NCI-H460 (cell line): ENCODE results near the gene MASP2. TPM values are rescaled to one million over a fixed set of nuclear protein-coding genes. Genes with fewer than 3 reads are reported as not detected.
"Not testable (repeated sequence)": the region's sequence is repeated elsewhere in the genome, so short reads cannot be mapped to it uniquely, and the experiment has no call there.

Experiments used
- DNase-seq: peaks from one replicate; pipeline ENCODE4 v3.0.0-alpha.2; 2016; ENCODE audit warnings: low read depth; ENCODE audit errors: extremely low read depth
- polyA plus RNA-seq: library from polyadenylated mRNA; depleted of rRNA; stranded (reverse); fragments of >200 nt; gene quantifications from 2 replicates; pipeline ENCODE4 v1.2.3, GENCODE V29; 2014; cell fraction: nucleus; rRNA removed
- total RNA-seq: library from RNA; depleted of rRNA; stranded (reverse); fragments of >200 nt; shearing (Covaris generic); gene quantifications from 2 replicates; pipeline ENCODE4 v1.2.3, GENCODE V29; 2014; rRNA removed

MASP2 gene
- total RNA-seq = not detected in 2 replicates
- not detected in 2 replicates for polyA plus RNA-seq

DNA sequence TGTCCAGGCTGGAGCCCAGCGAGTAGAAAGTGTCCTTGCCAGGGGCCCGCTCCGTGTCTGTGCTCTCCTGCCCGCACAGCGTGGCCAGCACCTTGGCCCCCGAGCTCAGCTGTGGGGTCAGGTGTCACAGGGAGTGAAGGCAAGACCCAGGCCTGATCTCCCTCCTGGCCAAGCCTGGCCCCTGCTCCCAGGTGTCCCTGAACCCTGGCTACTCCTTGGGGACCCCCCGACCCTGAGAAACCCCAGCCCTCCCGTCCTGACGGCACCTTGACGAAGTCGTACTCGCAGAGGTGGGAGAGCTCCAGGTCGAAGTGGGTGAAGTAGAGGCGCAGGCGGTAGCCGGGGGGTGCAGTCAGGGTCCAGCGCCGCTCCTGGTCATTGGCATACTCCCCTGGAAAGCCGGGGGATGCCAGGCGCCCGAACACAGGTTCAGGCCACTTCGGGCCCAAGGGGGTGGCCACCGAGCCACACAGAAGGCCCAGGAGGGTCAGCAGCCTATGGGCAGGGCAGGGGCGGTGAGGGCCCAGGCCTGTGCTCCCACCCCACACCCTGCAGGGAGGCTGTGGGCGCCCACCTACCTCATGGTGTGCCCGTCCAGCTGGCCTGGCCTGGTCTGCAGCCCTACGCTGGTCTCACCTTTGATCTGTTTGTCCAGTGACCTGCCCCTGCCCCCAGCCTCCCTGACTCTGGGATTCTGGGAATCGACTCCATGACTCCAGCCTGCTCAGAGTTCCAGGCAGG, at the start of gene MASP2:
Gene MASP2, minus strand, starts transcription at position 615 of the 741 bp plus-strand sequence. Its CDS starts 32 bp downstream, at position 583.
- no peak for DNase-seq

DNA sequence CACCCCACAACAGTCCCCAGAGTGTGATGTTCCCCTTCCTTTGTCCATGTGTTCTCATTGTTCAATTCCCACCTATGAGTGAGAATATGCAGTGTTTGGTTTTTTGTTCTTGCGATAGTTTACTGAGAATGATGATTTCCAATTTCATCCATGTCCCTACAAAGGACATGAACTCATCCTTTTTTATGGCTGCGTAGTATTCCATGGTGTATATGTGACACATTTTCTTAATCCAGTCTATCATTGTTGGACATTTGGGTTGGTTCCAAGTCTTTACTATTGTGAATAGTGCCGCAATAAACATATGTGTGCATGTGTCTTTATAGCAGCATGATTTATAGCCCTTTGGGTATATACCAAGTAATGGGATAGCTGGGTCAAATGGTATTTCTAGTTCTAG, 36.7 kb upstream of the MASP2 start:
- DNase-seq = not testable (repeated sequence)

GRCh38 chr1:11080931-11081330, 33.9 kb upstream of the MASP2 start:
- no peak for DNase-seq

- DNase-seq = no peak
These were observed 31.6 kb upstream of the MASP2 start for GRCh38 chr1:11078631-11079030.

- not testable (repeated sequence) for DNase-seq
These were observed 26.4 kb upstream of the MASP2 start for GRCh38 chr1:11073398-11073797.

GRCh38 chr1:11072216-11072917, 25.3 kb upstream of the MASP2 start:
- DNase-seq = no peak

- no peak for DNase-seq
These were observed 24.6 kb upstream of the MASP2 start for GRCh38 chr1:11071463-11072215.

- DNase-seq = no peak
These were observed 23.8 kb upstream of the MASP2 start for GRCh38 chr1:11070876-11071275.

DNA sequence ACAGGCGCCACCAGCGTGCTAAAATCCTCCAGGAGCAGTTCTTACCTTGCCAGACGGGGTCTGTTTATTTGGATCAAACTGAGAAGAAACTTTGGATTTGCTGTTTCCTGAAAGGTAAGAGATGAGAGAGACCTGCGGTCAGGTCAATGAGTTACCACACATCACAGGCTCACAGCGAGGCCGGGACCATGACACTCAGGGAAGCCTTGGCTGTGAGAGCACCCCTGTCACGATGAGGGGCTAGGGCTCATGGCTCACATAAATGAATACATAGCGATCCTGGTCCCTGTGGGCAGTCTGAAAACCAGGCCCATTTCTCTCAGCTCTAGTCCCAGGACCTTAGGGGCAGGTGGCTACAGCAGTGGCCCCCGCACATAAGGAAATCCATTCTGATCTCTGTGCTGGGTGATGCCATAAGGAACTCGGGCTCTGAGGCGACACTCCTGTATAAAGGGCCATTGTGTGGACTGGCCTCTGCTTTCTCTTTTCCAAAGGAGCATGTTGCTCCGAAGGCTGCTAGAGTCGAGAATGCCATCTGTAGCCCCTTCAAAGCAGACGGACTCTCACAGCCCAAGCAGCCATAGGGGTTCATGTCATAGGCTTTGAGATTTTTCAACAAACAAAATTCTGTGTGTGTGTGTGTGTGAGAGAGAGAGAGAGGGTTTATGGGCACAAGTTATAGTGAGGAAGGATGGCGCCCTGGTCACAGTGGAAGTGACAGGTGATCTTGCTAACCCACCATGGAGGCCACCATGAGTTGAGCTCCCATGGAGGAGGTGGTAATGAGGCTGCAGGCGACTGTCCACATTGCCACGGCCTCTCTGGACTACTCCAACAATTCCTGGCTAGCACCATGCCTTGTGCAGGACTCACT, 21.8 kb upstream of the MASP2 start:
- no peak for DNase-seq

GRCh38 chr1:11067716-11068599, 20.9 kb upstream of the MASP2 start:
- DNase-seq = no peak

DNA sequence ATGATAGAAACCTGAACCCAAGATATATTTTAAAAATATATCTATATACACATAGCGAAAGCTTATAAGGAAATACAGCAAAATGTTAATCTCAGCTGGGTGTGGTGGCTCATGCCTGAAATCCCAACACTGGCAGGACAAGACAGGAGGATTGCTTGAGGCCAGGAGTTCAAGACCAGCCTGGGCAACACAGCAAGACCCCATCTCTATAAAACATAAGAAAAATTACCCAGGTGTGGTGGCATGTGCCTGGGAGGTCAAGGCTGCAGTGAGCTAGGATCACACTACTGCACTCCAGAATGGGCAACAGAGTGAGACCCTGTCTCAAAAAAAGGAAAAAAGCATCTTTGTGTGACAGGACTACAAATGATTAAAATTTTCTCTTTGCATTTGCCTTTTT, 18.8 kb upstream of the MASP2 start:
- no peak for DNase-seq

DNA sequence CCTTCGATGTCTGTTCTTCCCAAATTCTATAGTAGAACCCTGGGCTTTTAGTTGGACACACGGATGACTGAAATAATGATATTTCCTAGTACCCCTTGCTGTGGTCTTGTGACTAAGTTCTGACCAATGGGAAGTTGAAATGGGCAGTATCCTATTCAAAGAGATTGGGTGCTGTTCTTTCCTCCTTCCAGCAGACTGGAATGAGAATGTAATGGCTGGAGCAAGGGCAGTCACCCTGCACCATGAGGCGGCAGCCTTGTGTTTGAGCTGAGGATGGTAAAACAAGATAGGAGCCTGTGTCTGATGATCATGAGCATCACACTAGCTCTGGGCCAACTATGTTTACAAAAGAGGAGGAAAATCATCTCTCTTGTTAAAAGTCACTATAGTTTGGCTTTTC, 17.9 kb upstream of the MASP2 start:
- no peak for DNase-seq

GRCh38 chr1:11063937-11064537, 17.0 kb upstream of the MASP2 start:
- not testable (repeated sequence) for DNase-seq

DNA sequence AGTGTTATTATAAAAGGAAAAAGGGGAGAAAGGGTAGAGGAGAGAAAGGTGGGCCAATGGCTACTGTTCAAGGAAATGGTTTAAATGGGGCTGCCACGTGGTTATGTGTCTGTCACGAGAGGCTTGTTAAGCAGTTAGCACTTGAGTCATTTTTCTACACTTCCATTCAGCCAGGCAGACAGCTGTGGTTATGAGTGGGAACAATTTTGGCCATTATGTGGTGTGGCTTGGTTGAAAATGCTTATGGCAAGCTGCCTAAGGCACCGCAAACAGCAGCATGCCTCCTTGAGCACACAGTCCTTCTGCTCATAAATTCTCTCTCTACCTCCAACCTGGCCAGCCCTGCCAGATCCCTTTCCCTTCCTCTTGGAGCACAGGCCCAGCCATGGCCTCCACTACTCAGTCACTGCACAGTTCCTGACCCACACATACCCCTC, 15.9 kb upstream of the MASP2 start:
- no peak for DNase-seq

DNA sequence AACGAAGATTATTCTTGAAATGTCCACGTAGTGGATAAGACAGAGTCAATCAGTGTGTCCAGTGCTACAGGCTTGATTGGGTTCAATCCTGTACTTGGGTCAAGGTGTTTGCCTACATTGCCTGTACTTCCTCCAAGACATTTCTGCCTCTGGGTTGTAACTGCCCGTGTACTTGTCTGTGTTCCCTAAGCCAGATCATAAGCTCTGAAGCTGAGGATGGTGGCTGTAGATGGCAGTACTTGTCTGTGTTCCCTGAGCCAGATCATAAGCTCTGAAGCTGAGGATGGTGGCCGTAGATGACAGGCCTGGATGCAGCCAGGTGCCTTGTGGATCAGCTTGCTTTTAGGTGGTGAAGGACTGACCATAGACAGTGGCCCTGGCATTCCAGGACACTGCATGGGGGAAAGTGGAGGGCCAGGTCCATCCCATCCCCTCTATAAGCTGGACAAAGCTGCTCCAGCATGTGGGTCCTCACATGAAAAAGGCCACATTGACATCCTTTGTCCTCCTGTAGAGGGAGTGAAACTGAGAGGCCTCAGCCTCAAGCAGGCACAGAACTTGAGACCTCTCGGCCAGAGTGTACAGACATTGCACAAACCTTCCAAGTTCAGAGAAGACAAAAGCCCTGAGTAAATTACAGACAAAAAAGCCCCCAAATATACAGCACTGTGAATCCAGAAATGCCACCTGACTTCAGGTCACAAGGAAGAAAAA, 14.8 kb upstream of the MASP2 start:
- no peak for DNase-seq

DNA sequence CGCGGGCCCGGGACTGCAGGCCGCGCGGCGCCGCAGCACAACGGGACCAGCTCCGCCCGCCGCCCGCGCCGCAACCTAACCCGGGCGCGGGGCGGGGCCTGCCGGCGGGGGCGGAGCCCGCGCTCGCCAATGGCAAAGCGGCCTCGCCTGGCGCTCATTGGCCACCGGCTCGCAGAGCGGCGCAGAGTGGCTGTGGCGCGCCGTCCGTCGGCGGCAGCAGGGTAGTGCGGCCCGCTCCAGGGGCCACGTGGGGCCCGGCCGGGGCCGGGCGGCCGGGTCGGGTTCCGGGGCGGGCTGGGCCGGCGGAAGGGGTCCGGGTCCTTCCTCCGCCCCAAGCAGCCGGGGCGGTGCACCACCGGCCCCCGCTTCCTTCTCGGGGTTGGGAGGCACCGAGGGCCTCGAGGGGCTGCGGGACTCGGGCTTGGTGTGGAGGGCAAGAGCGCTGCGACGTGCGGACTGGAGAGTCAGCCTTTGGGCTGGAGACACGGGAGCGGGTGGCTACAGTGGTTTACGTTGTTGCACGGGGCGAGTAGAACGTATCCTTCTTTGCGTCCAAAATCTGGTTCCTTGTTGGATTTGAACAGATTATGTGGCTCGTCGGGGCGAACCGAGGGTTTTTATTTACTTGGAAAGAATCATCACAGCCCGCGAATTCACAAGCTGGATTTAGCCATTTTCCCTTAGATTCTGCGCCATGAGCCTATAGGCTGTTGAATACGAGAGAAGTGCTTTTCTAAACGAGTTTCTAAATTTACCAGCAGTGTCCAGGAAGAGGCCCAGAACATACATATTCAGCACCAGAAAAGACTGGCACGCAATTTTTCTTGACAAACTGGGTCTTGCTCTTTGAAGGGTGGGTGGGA, 13.2 kb upstream of the MASP2 start, which contains the start of gene SRM:
Gene SRM, minus strand, starts transcription at position 51 of the 863 bp plus-strand sequence. CDS start 75 bp downstream, outside the sequence.
- DNase-seq = peak; percentile 82
